GM23338 (cell line): ENCODE results near the gene HNRNPAB.

Experiments
- CREB1 ChIP-seq: fragments of 250-450 bp; sonication (Bioruptor Pico); IDR thresholded peaks from 2 replicates; pipeline ENCODE4 v1.5.0; 2020; ENCODE audit warnings: low read depth, mild to moderate bottlenecking, moderate library complexity
- EZH2 ChIP-seq: fragments of 200-600 bp; sonication (generic); IDR thresholded peaks from one replicate; pipeline ENCODE4 v1.8.0; 2017; ENCODE audit warnings: antibody characterized with exemption, mild to moderate bottlenecking, low read depth; ENCODE audit not compliant: unreplicated experiment
- REST ChIP-seq: IDR thresholded peaks from one replicate; pipeline ENCODE4 v1.6.1; 2018; ENCODE audit warnings: antibody characterized with exemption; ENCODE audit not compliant: unreplicated experiment
- TF ChIP-seq, protein P1 (sequence below), 2 experiments: fragments of 200-600 bp in 1 of 2; sonication (generic) in 1 of 2; conservative IDR thresholded peaks; 2 replicates each; pipeline versions ENCODE4 v1.5.1 to v1.6.1; 2016 to 2017; ENCODE audit warnings: antibody characterized with exemption in 2 of 2, low read depth in 2 of 2, mild to moderate bottlenecking in 2 of 2, moderate library complexity in 1 of 2

DNA sequence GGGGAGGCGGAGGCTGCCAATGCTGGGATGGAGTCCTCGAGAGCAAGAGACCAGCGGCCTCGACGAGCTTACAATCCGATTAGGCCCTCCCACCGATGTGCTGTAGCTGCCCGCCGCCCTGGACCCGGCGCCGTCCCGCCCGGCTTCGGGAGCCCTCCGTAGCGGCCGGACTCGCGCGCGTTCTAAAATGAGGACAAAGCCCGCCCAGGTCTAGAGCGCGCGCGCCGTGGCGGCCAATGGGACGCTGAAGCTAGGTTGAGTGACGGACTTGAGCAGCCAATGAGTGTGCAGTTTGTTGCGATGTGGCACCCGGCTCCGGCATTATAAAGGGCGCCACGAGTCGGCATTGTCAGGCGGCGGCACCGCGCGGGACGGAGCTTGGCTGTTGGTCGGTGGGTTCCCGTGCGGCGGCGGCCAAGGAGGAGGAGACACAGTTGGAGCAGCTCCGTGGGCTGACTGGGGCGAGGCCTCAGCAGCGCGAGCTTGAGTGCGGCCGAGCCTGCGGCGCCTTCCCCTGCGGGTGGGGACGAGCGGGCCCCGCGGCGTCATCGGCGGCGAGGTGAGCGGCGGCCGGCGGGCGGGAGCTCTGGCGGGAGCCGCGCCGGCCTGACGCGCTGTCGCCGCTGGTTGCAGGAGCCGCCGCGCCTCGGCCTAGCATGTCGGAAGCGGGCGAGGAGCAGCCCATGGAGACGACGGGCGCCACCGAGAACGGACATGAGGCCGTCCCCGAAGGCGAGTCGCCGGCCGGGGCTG, at the start of gene HNRNPAB:
- TF ChIP-seq, protein P1, sequence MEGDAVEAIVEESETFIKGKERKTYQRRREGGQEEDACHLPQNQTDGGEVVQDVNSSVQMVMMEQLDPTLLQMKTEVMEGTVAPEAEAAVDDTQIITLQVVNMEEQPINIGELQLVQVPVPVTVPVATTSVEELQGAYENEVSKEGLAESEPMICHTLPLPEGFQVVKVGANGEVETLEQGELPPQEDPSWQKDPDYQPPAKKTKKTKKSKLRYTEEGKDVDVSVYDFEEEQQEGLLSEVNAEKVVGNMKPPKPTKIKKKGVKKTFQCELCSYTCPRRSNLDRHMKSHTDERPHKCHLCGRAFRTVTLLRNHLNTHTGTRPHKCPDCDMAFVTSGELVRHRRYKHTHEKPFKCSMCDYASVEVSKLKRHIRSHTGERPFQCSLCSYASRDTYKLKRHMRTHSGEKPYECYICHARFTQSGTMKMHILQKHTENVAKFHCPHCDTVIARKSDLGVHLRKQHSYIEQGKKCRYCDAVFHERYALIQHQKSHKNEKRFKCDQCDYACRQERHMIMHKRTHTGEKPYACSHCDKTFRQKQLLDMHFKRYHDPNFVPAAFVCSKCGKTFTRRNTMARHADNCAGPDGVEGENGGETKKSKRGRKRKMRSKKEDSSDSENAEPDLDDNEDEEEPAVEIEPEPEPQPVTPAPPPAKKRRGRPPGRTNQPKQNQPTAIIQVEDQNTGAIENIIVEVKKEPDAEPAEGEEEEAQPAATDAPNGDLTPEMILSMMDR (conservative IDR thresholded peaks at IDR 0.05; ENCODE audit: low read depth in 2 of 2): no peak
- TF ChIP-seq CREB1 (CRISPR knock-in tag): peak; percentile 67
- no peak for TF ChIP-seq EZH2
- no peak for TF ChIP-seq REST
